BJ (cell line): ENCODE measurements around the gene KLHL30. TPM values are rescaled to one million over a fixed set of nuclear protein-coding genes. Genes with fewer than 3 reads are reported as not detected.

ENCODE experiments used
- CTCF ChIA-PET: fragments of 350-600 bp; formaldehyde crosslinking; extraction: SDS; loops from one replicate; lab custom pipeline; 2021; ENCODE audit warnings: antibody characterized with exemption, inconsistent platforms; lab: Yijun Ruan, JAX
- POLR2A ChIA-PET: fragments of 300-600 bp; sonication (Branson Sonifier 250); formaldehyde crosslinking; extraction: SDS; loops from one replicate; lab custom pipeline; 2021; ENCODE audit warnings: antibody characterized with exemption; lab: Charles Lee
- DNase-seq: peaks from one replicate; pipeline ENCODE4 v3.0.0-alpha.2; 2011; ENCODE audit warnings: low read depth
- H3K27me3 ChIP-seq: 2 replicates; pipeline ENCODE4 v1.6.0; 2011; ENCODE audit warnings: low read length; ENCODE audit not compliant: control insufficient read depth, insufficient read depth
- H3K36me3 ChIP-seq: 2 replicates; pipeline ENCODE4 v1.5.1; 2011; ENCODE audit warnings: low read length; ENCODE audit not compliant: control insufficient read depth, insufficient read depth
- H3K4me3 ChIP-seq: 2 replicates; pipeline ENCODE4 v1.5.1; 2011; ENCODE audit warnings: low read depth, mild to moderate bottlenecking, control low read depth, low read length
- polyA plus RNA-seq: library from polyadenylated mRNA; depleted of rRNA; stranded (reverse); fragments of >200 nt; gene quantifications from 2 replicates; pipeline ENCODE4 v1.2.3, GENCODE V29; 2011; rRNA removed
- TF ChIP-seq, protein P1 (sequence below): IDR thresholded peaks from 2 replicates; pipeline ENCODE4 v1.5.1; 2011; ENCODE audit warnings: low read depth, mild to moderate bottlenecking, control low read depth, inconsistent platforms, low read length, moderate library complexity; ENCODE audit not compliant: insufficient read depth

The KLHL30 gene
- polyA plus RNA-seq, 1 experiment = 0.58 TPM

DNA sequence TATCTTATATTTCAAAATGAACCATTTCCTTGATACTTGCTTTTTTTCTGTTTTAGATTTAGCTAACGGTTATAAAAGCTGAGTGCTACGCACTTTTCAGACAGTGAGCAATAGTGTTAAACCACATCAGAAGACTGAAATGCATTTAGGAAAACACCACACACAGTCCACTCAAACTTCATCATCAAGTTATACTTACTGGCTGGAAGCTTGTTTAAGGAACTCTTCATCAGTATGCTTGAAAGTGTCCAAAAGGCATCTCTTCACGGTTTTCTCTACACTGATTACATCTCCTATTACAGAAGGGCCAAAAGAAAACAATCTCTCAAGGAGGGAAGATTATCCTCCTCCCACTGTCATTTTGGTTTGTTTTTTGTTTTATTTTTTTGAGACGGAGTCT is 45.4 kb downstream of the KLHL30 start:
- Histone ChIP-seq H3K4me3 (no peak overlapping the region), H3K27me3 (no peaks in the 10 kb centered on the region), H3K36me3 (peaks cover 35% of the 10 kb centered on the region)
- TF ChIP-seq, protein P1, sequence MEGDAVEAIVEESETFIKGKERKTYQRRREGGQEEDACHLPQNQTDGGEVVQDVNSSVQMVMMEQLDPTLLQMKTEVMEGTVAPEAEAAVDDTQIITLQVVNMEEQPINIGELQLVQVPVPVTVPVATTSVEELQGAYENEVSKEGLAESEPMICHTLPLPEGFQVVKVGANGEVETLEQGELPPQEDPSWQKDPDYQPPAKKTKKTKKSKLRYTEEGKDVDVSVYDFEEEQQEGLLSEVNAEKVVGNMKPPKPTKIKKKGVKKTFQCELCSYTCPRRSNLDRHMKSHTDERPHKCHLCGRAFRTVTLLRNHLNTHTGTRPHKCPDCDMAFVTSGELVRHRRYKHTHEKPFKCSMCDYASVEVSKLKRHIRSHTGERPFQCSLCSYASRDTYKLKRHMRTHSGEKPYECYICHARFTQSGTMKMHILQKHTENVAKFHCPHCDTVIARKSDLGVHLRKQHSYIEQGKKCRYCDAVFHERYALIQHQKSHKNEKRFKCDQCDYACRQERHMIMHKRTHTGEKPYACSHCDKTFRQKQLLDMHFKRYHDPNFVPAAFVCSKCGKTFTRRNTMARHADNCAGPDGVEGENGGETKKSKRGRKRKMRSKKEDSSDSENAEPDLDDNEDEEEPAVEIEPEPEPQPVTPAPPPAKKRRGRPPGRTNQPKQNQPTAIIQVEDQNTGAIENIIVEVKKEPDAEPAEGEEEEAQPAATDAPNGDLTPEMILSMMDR = no peak
- DNase-seq = no peak
- CTCF ChIA-PET = interaction anchor here (0.7 kb wide), 1 partner anchor 12 kb away, joined by 3 read pairs; no protein-coding TSS in a partner anchor
- POLR2A ChIA-PET = no interaction called here

DNA sequence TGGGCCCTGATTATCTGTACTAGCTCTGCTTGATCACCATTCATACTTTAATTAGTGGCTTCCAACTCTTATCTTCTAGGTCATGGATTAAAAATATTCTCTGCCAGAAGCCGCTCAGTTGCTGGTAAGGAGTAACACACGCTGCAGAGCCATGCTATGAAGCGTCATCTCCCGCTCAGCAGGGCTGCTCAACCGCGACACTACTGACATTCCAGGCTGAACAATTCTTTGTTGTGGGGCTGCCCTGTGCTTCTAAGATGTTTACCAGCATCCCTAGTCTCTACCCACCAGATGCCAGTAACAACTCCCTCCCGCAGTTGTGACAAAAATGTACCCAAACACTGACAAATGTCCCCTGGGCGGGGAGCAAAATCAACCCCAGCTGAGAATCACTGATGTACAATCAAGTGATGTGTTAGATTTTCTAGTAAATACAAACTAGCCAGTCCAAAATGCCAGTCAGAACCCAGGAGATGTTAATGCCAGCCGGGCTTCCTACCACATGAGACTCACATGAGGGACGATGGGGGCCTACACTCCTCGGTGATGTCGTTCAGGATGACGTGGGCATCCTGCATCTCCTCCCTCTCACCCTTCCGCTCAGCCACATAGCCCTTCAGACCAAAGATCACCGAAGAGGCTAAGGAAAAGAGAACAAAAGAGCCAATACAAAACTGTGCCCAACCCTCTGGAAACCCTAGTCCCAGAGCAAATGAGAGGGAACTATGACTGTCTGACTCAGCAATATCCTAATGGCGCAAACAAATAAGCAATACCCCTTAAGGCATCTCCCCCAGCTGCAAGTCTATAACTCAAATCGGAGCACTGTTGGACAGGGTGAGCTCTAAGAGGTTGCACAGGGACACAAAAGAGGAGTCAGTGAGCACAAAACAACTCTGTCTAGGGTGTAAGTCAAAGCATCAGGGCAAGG is 49.4 kb downstream of the KLHL30 start:
- ChIA-PET CTCF (interaction anchor here (1.1 to 1.6 kb wide), 2 partner anchors 13 to 15 kb away, joined by 3 to 5 read pairs; partner anchors contain the start of gene ILKAP), POLR2A (no interaction called here)
- no peak for DNase-seq
- Histone ChIP-seq H3K36me3 (peaks cover 28% of the 10 kb centered on the region), H3K27me3 (no peaks in the 10 kb centered on the region), H3K4me3 (no peak overlapping the region)
- TF ChIP-seq, protein P1 = no peak

DNA sequence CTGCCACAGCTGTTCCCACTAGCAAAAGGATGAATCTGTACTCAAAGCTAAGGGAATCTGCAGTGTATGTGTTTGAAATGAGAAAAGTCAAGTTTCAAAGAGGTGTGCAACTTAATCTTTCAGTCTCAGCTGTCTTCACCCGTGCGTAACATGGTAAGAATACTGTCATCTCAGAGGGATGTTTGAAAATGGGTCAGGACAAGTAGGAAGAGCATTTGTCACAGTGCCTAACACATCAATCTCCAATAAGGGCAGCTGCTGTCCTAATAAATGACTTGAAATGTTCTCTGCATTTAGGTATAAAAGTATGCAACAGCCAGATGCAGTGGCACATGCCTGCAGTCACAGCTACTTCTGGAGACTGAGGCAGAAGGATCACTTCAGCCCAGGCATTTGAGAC is 52.0 kb downstream of the KLHL30 start:
- TF ChIP-seq, protein P1 = no peak
- Histone ChIP-seq H3K27me3 (no peaks in the 10 kb centered on the region), H3K36me3 (peaks cover 22% of the 10 kb centered on the region), H3K4me3 (no peak overlapping the region)
- POLR2A ChIA-PET = no interaction called here
- no peak for DNase-seq
- CTCF ChIA-PET = no interaction called here

Other genes with a start within 250 kb of the KLHL30 start
- 47.9 and 67.4 TPM in 2 replicates for gene UBE2F, start 171.7 kb upstream of the KLHL30 start, polyA plus RNA-seq
- gene SCLY, start 77.7 kb upstream of the KLHL30 start, polyA plus RNA-seq = 6.8 and 7.7 TPM in 2 replicates
- 1.3 and 2.1 TPM in 2 replicates for gene ESPNL, start 38.3 kb upstream of the KLHL30 start, polyA plus RNA-seq
- 1.2 and 2.9 TPM in 2 replicates for gene ERFE, start 20.3 kb downstream of the KLHL30 start, polyA plus RNA-seq
- gene ILKAP, start 65.0 kb downstream of the KLHL30 start, polyA plus RNA-seq = 28.4 and 31.1 TPM in 2 replicates
- 0.93 and 1.7 TPM in 2 replicates for gene HES6, start 101.4 kb downstream of the KLHL30 start, polyA plus RNA-seq
- 2.6 and 3.1 TPM in 2 replicates for gene PER2, start 149.9 kb downstream of the KLHL30 start, polyA plus RNA-seq
- gene TRAF3IP1, start 181.8 kb downstream of the KLHL30 start, polyA plus RNA-seq = 4.9 and 5.8 TPM in 2 replicates